Neural cell (in vitro differentiated cells): ENCODE results near the gene NELL1. TPM values are rescaled to one million over a fixed set of nuclear protein-coding genes. Genes with fewer than 3 reads are reported as not detected.

ENCODE experiments used
- H2AFZ ChIP-seq: fragments of 200-600, 300-800 bp; sonication (generic), shearing (Covaris generic); 2 replicates; pipeline ENCODE4 v1.6.0; 2014; ENCODE audit warnings: low read depth, mild to moderate bottlenecking, antibody characterized with exemption, low read length, moderate library complexity
- H3F3A ChIP-seq: fragments of 200-600 bp; shearing (Covaris generic); 2 replicates; pipeline ENCODE4 v1.6.1; 2016; ENCODE audit warnings: mild to moderate bottlenecking, moderate library complexity, mixed read lengths, antibody characterized with exemption, low read length; ENCODE audit not compliant: insufficient read depth, poor library complexity, severe bottlenecking
- H3K27ac ChIP-seq: fragments of 200-600, 300-800 bp; sonication (generic), shearing (Covaris generic); 2 replicates; pipeline ENCODE4 v1.5.1; 2014; ENCODE audit warnings: mild to moderate bottlenecking, low read length, moderate library complexity
- H3K27me3 ChIP-seq: fragments of 300-800, 200-600 bp; sonication (generic), shearing (Covaris generic); 2 replicates; pipeline ENCODE4 v1.6.0; 2014; ENCODE audit warnings: mild to moderate bottlenecking, low read depth, low read length, moderate library complexity; ENCODE audit not compliant: insufficient read depth
- H3K36me3 ChIP-seq: fragments of 300-800, 200-600 bp; sonication (generic), shearing (Covaris generic); 2 replicates; pipeline ENCODE4 v1.5.1; 2014; ENCODE audit warnings: mild to moderate bottlenecking, antibody characterized with exemption, low read length, moderate library complexity; ENCODE audit not compliant: insufficient read depth
- H3K4me2 ChIP-seq: fragments of 300-800, 200-600 bp; sonication (generic), shearing (Covaris generic); 2 replicates; pipeline ENCODE4 v1.6.0; 2014; ENCODE audit warnings: mild to moderate bottlenecking, low read length
- H3K4me3 ChIP-seq: fragments of 300-800, 200-600 bp; sonication (generic), shearing (Covaris generic); 2 replicates; pipeline ENCODE4 v1.5.1; 2014; ENCODE audit warnings: mild to moderate bottlenecking, low read length, moderate library complexity
- H3K79me2 ChIP-seq: fragments of 200-600 bp; shearing (Covaris generic); replicated peaks from 2 replicates; pipeline ENCODE4 v1.6.0; 2014; ENCODE audit warnings: mild to moderate bottlenecking, low read length, moderate library complexity; ENCODE audit not compliant: insufficient read depth
- H3K9ac ChIP-seq: fragments of 300-800, 200-600 bp; sonication (generic), shearing (Covaris generic); 2 replicates; pipeline ENCODE4 v1.6.1; 2016; ENCODE audit warnings: mild to moderate bottlenecking, low read length, mixed read lengths
- H3K9me2 ChIP-seq: fragments of 200-600 bp; shearing (Covaris generic); 2 replicates; pipeline ENCODE4 v1.6.1; 2016; ENCODE audit warnings: mild to moderate bottlenecking, low read length, mixed read lengths; ENCODE audit not compliant: insufficient read depth
- H3K9me3 ChIP-seq: fragments of 200-600, 300-800 bp; sonication (generic), shearing (Covaris generic); 2 replicates; pipeline ENCODE4 v1.6.1; 2016; ENCODE audit warnings: mild to moderate bottlenecking, mixed run types, low read length, moderate library complexity, mixed read lengths
- H4K20me1 ChIP-seq: fragments of 200-600 bp; shearing (Covaris generic); 2 replicates; pipeline ENCODE4 v1.6.1; 2016; ENCODE audit warnings: mild to moderate bottlenecking, mixed run types; ENCODE audit not compliant: insufficient read depth
- EP300 ChIP-seq: fragments of 450-650 bp; conservative IDR thresholded peaks from 2 replicates; pipeline ENCODE4 v1.6.1; 2014; ENCODE audit warnings: antibody characterized with exemption, mild to moderate bottlenecking, moderate library complexity; ENCODE audit not compliant: poor library complexity, severe bottlenecking
- EZH2 ChIP-seq: fragments of 200-600, 300-800 bp; shearing (Covaris generic), sonication (generic); IDR thresholded peaks from 2 replicates; pipeline ENCODE4 v1.6.1; 2014; ENCODE audit warnings: antibody characterized with exemption, low read length, borderline replicate concordance, mild to moderate bottlenecking; ENCODE audit not compliant: insufficient read depth, poor library complexity, severe bottlenecking
- MXI1 ChIP-seq: fragments of 450-650 bp; conservative IDR thresholded peaks from 2 replicates; pipeline ENCODE4 v1.6.1; 2014; ENCODE audit warnings: antibody characterized with exemption, mild to moderate bottlenecking; ENCODE audit not compliant: poor library complexity, severe bottlenecking
- POLR2AphosphoS5 ChIP-seq: IDR thresholded peaks from 2 replicates; pipeline ENCODE4 v1.6.1; 2012
- RAD21 ChIP-seq: fragments of 450-650 bp; conservative IDR thresholded peaks from 2 replicates; pipeline ENCODE4 v1.6.1; 2014; ENCODE audit warnings: antibody characterized with exemption, mild to moderate bottlenecking, moderate library complexity
- REST ChIP-seq: IDR thresholded peaks from 2 replicates; pipeline ENCODE4 v1.6.1; 2012; ENCODE audit warnings: borderline replicate concordance
- SMC3 ChIP-seq: fragments of 450-650 bp; conservative IDR thresholded peaks from 2 replicates; pipeline ENCODE4 v1.6.1; 2014; ENCODE audit warnings: antibody characterized with exemption, mild to moderate bottlenecking, moderate library complexity; ENCODE audit not compliant: poor library complexity
- TAF1 ChIP-seq: IDR thresholded peaks from 2 replicates; pipeline ENCODE4 v1.6.1; 2012; ENCODE audit warnings: low read depth
- polyA plus RNA-seq: library from polyadenylated mRNA; depleted of rRNA; stranded (reverse); fragments of >200 nt; gene quantifications from 2 replicates; pipeline ENCODE4 v1.2.3, GENCODE V29; 2014
- TF ChIP-seq, protein P1 (sequence below): fragments of 450-650 bp; IDR thresholded peaks from 2 replicates; pipeline ENCODE4 v1.5.1; 2014; ENCODE audit warnings: antibody characterized with exemption, mild to moderate bottlenecking, moderate library complexity; ENCODE audit not compliant: poor library complexity, severe bottlenecking

The NELL1 gene
- polyA plus RNA-seq, 1 donor from 2014 or later = 70.4 TPM

GRCh38 chr11:21254055-21254454 is 584.7 kb downstream of the NELL1 start:
- no peaks in the 10 kb centered on the region for H3K9me2 ChIP-seq
- H3K36me3 ChIP-seq = no peaks in the 10 kb centered on the region
- H2AFZ ChIP-seq = no peak overlapping the region
- no peak overlapping the region for H3K27ac ChIP-seq
- H3F3A ChIP-seq = no peaks in the 10 kb centered on the region
- no peak overlapping the region for H3K4me3 ChIP-seq
- H3K27me3 ChIP-seq = no peaks in the 10 kb centered on the region
- TF ChIP-seq EP300 (no peak), RAD21 (no peak), POLR2AphosphoS5 (no peak)
- H3K9me3 ChIP-seq = no peaks in the 10 kb centered on the region
- H3K79me2 ChIP-seq = no peaks in the 10 kb centered on the region
- H4K20me1 ChIP-seq = no peaks in the 10 kb centered on the region
- H3K9ac ChIP-seq = no peak overlapping the region
- H3K4me2 ChIP-seq = no peak overlapping the region

DNA sequence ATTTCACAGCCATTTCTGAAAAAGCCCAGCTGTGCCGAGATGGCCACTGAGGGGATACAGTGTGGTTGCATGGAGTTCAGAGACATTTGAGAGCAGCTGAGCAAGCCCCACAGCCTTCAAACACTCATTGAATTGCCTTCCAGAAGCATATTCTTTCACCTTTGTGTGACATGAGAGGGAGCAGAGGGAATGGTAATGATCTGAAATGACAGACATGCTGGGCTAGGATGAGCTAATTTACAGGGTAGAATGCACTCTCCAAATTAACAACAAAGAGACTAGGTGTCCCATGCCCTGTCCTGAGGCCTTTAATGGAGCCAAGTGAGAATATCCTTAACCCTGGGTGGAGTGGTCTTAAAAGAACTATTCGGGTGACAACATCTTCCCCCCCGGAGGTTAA is 585.4 kb downstream of the NELL1 start:
- H3K36me3 ChIP-seq = no peaks in the 10 kb centered on the region
- H3K9ac ChIP-seq = no peak overlapping the region
- no peaks in the 10 kb centered on the region for H3K9me2 ChIP-seq
- peak overlapping the region; percentile 23 for H3K4me3 ChIP-seq
- H3K9me3 ChIP-seq = no peaks in the 10 kb centered on the region
- H3K27ac ChIP-seq = peak overlapping the region; percentile 26
- no peaks in the 10 kb centered on the region for H3K27me3 ChIP-seq
- H3K79me2 ChIP-seq = no peaks in the 10 kb centered on the region
- H3K4me2 ChIP-seq = no peak overlapping the region
- no peaks in the 10 kb centered on the region for H3F3A ChIP-seq
- no peaks in the 10 kb centered on the region for H4K20me1 ChIP-seq
- H2AFZ ChIP-seq = no peak overlapping the region
- TF ChIP-seq RAD21 (no peak), TAF1 (no peak), EP300 (no peak), MXI1 (no peak), POLR2AphosphoS5 (no peak), REST (no peak), SMC3 (no peak), EZH2 (no peak)
- TF ChIP-seq, protein P1, sequence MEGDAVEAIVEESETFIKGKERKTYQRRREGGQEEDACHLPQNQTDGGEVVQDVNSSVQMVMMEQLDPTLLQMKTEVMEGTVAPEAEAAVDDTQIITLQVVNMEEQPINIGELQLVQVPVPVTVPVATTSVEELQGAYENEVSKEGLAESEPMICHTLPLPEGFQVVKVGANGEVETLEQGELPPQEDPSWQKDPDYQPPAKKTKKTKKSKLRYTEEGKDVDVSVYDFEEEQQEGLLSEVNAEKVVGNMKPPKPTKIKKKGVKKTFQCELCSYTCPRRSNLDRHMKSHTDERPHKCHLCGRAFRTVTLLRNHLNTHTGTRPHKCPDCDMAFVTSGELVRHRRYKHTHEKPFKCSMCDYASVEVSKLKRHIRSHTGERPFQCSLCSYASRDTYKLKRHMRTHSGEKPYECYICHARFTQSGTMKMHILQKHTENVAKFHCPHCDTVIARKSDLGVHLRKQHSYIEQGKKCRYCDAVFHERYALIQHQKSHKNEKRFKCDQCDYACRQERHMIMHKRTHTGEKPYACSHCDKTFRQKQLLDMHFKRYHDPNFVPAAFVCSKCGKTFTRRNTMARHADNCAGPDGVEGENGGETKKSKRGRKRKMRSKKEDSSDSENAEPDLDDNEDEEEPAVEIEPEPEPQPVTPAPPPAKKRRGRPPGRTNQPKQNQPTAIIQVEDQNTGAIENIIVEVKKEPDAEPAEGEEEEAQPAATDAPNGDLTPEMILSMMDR = no peak

GRCh38 chr11:21257461-21257860 is 588.1 kb downstream of the NELL1 start:
- no peak overlapping the region for H3K9ac ChIP-seq
- no peak overlapping the region for H2AFZ ChIP-seq
- no peaks in the 10 kb centered on the region for H3K9me2 ChIP-seq
- no peak overlapping the region for H3K4me2 ChIP-seq
- H3K27ac ChIP-seq = no peak overlapping the region
- no peaks in the 10 kb centered on the region for H3K27me3 ChIP-seq
- H3K36me3 ChIP-seq = no peaks in the 10 kb centered on the region
- H3K79me2 ChIP-seq = no peaks in the 10 kb centered on the region
- H3K9me3 ChIP-seq = no peaks in the 10 kb centered on the region
- no peak overlapping the region for H3K4me3 ChIP-seq
- TF ChIP-seq EZH2 = no peak
- TF ChIP-seq RAD21 = no peak
- TF ChIP-seq, protein P1 = no peak
- no peak for TF ChIP-seq REST
- TF ChIP-seq SMC3 = no peak
- TF ChIP-seq POLR2AphosphoS5 = no peak
- TF ChIP-seq EP300 = no peak
- TF ChIP-seq MXI1 = no peak
- H3F3A ChIP-seq = no peaks in the 10 kb centered on the region
- no peaks in the 10 kb centered on the region for H4K20me1 ChIP-seq
